ENCODE results near the gene CCDC70. TPM values are rescaled to one million over a fixed set of nuclear protein-coding genes. Genes with fewer than 3 reads are reported as not detected.

CCDC70 gene
- total RNA-seq, 1 donor from 2014 or later, result not detected

- Mint-ChIP-seq H3K36me3 (ENCODE audit: unreplicated experiment) (no peaks in the 10 kb centered on the region), H3K27ac (ENCODE audit: unreplicated experiment) (no peak overlapping the region), H3K4me3 (ENCODE audit: unreplicated experiment) (no peak overlapping the region), H3K27me3 (ENCODE audit: unreplicated experiment) (peaks cover 19% of the 10 kb centered on the region), H3K9me3 (ENCODE audit: unreplicated experiment) (no peaks in the 10 kb centered on the region), H3K4me1 (ENCODE audit: unreplicated experiment) (no peaks in the 10 kb centered on the region)
- TF ChIP-seq CTCF (IDR thresholded peaks at IDR 0.05), result no peak
- no peak for DNase-seq (ENCODE audit: extremely low spot score, unreplicated experiment)
Measured at GRCh38 chr13:51912511-51913225, 50.9 kb downstream of the CCDC70 start.

GRCh38 chr13:51913421-51914136, 51.8 kb downstream of the CCDC70 start:
- Mint-ChIP-seq H3K4me3 (ENCODE audit: unreplicated experiment) (no peak overlapping the region), H3K27me3 (ENCODE audit: unreplicated experiment) (peaks cover 19% of the 10 kb centered on the region), H3K27ac (ENCODE audit: unreplicated experiment) (no peak overlapping the region), H3K4me1 (ENCODE audit: unreplicated experiment) (no peaks in the 10 kb centered on the region), H3K9me3 (ENCODE audit: unreplicated experiment) (no peaks in the 10 kb centered on the region), H3K36me3 (ENCODE audit: unreplicated experiment) (no peaks in the 10 kb centered on the region)
- TF ChIP-seq CTCF (IDR thresholded peaks at IDR 0.05), result no peak
- DNase-seq (ENCODE audit: extremely low spot score, unreplicated experiment), result no peak

- Mint-ChIP-seq H3K9me3 (ENCODE audit: unreplicated experiment) (no peaks in the 10 kb centered on the region), H3K4me1 (ENCODE audit: unreplicated experiment) (no peaks in the 10 kb centered on the region), H3K36me3 (ENCODE audit: unreplicated experiment) (no peaks in the 10 kb centered on the region), H3K4me3 (ENCODE audit: unreplicated experiment) (no peak overlapping the region), H3K27ac (ENCODE audit: unreplicated experiment) (no peak overlapping the region), H3K27me3 (ENCODE audit: unreplicated experiment) (peaks cover 19% of the 10 kb centered on the region)
- TF ChIP-seq CTCF (IDR thresholded peaks at IDR 0.05), result no peak
- DNase-seq (ENCODE audit: extremely low spot score, unreplicated experiment), result no peak
Measured at GRCh38 chr13:51914137-51914493, 52.3 kb downstream of the CCDC70 start.

Other genes starting within 250 kb of the CCDC70 start
- gene DHRS12, start 57.8 kb upstream of the CCDC70 start, total RNA-seq, result 9.2 and 9.3 TPM in 2 replicates
- gene TMEM272, start 16.8 kb upstream of the CCDC70 start, total RNA-seq, result not detected in 2 replicates
- gene ATP7B, start 149.5 kb downstream of the CCDC70 start, total RNA-seq, result 8.6 and 10.4 TPM in 2 replicates
- 41.9 and 49.1 TPM in 2 replicates for gene ALG11, start 150.4 kb downstream of the CCDC70 start, total RNA-seq
- 22.4 and 24.2 TPM in 2 replicates for gene UTP14C, start 162.7 kb downstream of the CCDC70 start, total RNA-seq

All from osteocyte (in vitro differentiated cells).